ENCODE results near the gene ZEB2. TPM values are rescaled to one million over a fixed set of nuclear protein-coding genes. Genes with fewer than 3 reads are reported as not detected.

Gene ZEB2
- total RNA-seq, 2 experiments from 2014 or later = 4.0 to 16.9 TPM

GRCh38 chr2:144514616-144515091 is 5.3 kb downstream of the ZEB2 start:
- no peaks in the 10 kb centered on the region for H3K36me3 ChIP-seq (ENCODE audit: insufficient read depth, low read length)
- ChIA-PET CTCF (ENCODE audit: unreplicated experiment) (no interaction called here), POLR2A (interaction anchor here (0.5 to 0.7 kb wide), 4 partner anchors 36 to 1235 kb away, joined by 3 read pairs; no protein-coding TSS in a partner anchor)
- H3K9me3 ChIP-seq (ENCODE audit: low read length) = no peaks in the 10 kb centered on the region
- H3K79me2 ChIP-seq (ENCODE audit: insufficient read depth, low read depth, low read length) = no peaks in the 10 kb centered on the region
- peaks cover 20% of the 10 kb centered on the region; the same call in 1 of the 2 replicates for H4K20me1 ChIP-seq (ENCODE audit: insufficient read depth, low read length)
- no peaks in the 10 kb centered on the region for H3K9me2 ChIP-seq (ENCODE audit: insufficient read depth, low read length)
- H2AFZ ChIP-seq (ENCODE audit: low read length) = no peak overlapping the region
- no peak for DNase-seq (ENCODE audit: low spot score)
- peaks cover 35% of the 10 kb centered on the region for H3K4me1 ChIP-seq (ENCODE audit: insufficient read depth, low read length, poor library complexity, severe bottlenecking)
- H3K4me2 ChIP-seq (ENCODE audit: low read length) = no peak overlapping the region
- intact Hi-C loops (cut with micrococcal nuclease; ENCODE audit: unreplicated experiment) = loop anchor here (5.0 to 10.0 kb wide), 2 partner anchors 530 to 898 kb away; no protein-coding TSS in a partner anchor
- no peak overlapping the region for H3K4me3 ChIP-seq (ENCODE audit: low read depth, low read length, poor library complexity, severe bottlenecking)
- TF ChIP-seq CTCF (conservative IDR thresholded peaks at IDR 0.05; ENCODE audit: low read length) (no peak), EZH2phosphoT487 (IDR thresholded peaks at IDR 0.05; ENCODE audit: borderline replicate concordance, low read depth, low read length) (no peak)
- no TSS peak for BruUV-seq (replicated peaks)
- no peak overlapping the region for H3K27ac ChIP-seq (ENCODE audit: low read depth, low read length, poor library complexity, severe bottlenecking)

- no peak overlapping the region for H3K27ac ChIP-seq (ENCODE audit: low read depth, low read length, poor library complexity, severe bottlenecking)
- POLR2A ChIA-PET = no interaction called here
- no peak overlapping the region for H2AFZ ChIP-seq (ENCODE audit: low read length)
- intact Hi-C loops (cut with micrococcal nuclease; ENCODE audit: unreplicated experiment) = loop anchor here (10.0 kb wide), 1 partner anchor 531 kb away; no protein-coding TSS in a partner anchor
- peaks cover 16% of the 10 kb centered on the region; the same call in 1 of the 2 replicates for H4K20me1 ChIP-seq (ENCODE audit: insufficient read depth, low read length)
- no peaks in the 10 kb centered on the region for H3K9me2 ChIP-seq (ENCODE audit: insufficient read depth, low read length)
- H3K36me3 ChIP-seq (ENCODE audit: insufficient read depth, low read length) = no peaks in the 10 kb centered on the region
- CTCF ChIA-PET (ENCODE audit: unreplicated experiment) = no interaction called here
- no peaks in the 10 kb centered on the region for H3K9me3 ChIP-seq (ENCODE audit: low read length)
- DNase-seq (ENCODE audit: low spot score) = no peak
- BruUV-seq (replicated peaks) = no TSS peak
- H3K4me3 ChIP-seq (ENCODE audit: low read depth, low read length, poor library complexity, severe bottlenecking) = no peak overlapping the region
- TF ChIP-seq EZH2phosphoT487 (IDR thresholded peaks at IDR 0.05; ENCODE audit: borderline replicate concordance, low read depth, low read length) (no peak), CTCF (conservative IDR thresholded peaks at IDR 0.05; ENCODE audit: low read length) (no peak)
- H3K4me2 ChIP-seq (ENCODE audit: low read length) = no peak overlapping the region
- H3K79me2 ChIP-seq (ENCODE audit: insufficient read depth, low read depth, low read length) = no peaks in the 10 kb centered on the region
- H3K4me1 ChIP-seq (ENCODE audit: insufficient read depth, low read length, poor library complexity, severe bottlenecking) = peaks cover 34% of the 10 kb centered on the region
Observed at GRCh38 chr2:144513388-144514101, 6.4 kb downstream of the ZEB2 start.

GRCh38 chr2:144512891-144513351 is 7.0 kb downstream of the ZEB2 start:
- Histone ChIP-seq H3K79me2 (ENCODE audit: insufficient read depth, low read depth, low read length) (no peaks in the 10 kb centered on the region), H3K9me3 (ENCODE audit: low read length) (no peaks in the 10 kb centered on the region), H4K20me1 (ENCODE audit: insufficient read depth, low read length) (peaks cover 16% of the 10 kb centered on the region; the same call in 1 of the 2 replicates), H3K4me1 (ENCODE audit: insufficient read depth, low read length, poor library complexity, severe bottlenecking) (peaks cover 34% of the 10 kb centered on the region), H3K36me3 (ENCODE audit: insufficient read depth, low read length) (no peaks in the 10 kb centered on the region), H3K9me2 (ENCODE audit: insufficient read depth, low read length) (no peaks in the 10 kb centered on the region), H3K4me3 (ENCODE audit: low read depth, low read length, poor library complexity, severe bottlenecking) (no peak overlapping the region), H3K4me2 (ENCODE audit: low read length) (no peak overlapping the region), H2AFZ (ENCODE audit: low read length) (no peak overlapping the region), H3K27ac (ENCODE audit: low read depth, low read length, poor library complexity, severe bottlenecking) (no peak overlapping the region)
- ChIA-PET POLR2A (no interaction called here), CTCF (ENCODE audit: unreplicated experiment) (no interaction called here)
- no peak for TF ChIP-seq EZH2phosphoT487 (IDR thresholded peaks at IDR 0.05; ENCODE audit: borderline replicate concordance, low read depth, low read length)
- TF ChIP-seq CTCF (conservative IDR thresholded peaks at IDR 0.05; ENCODE audit: low read length) = no peak
- no TSS peak for BruUV-seq (replicated peaks)
- intact Hi-C loops (cut with micrococcal nuclease; ENCODE audit: unreplicated experiment) = loop anchor here (10.0 kb wide), 1 partner anchor 532 kb away; no protein-coding TSS in a partner anchor
- no peak for DNase-seq (ENCODE audit: low spot score)

Measured in OCI-LY7 (cell line).